Hepatocyte (in vitro differentiated cells): ENCODE measurements around the gene NSMF.

Experiments
- CTCF ChIP-seq: fragments of 200-600 bp; sonication (generic); IDR thresholded peaks from 2 replicates; pipeline ENCODE4 v1.5.1; 2016; ENCODE audit warnings: antibody characterized with exemption, mild to moderate bottlenecking; ENCODE audit not compliant: poor library complexity
- EZH2phosphoT487 ChIP-seq: fragments of 200-600 bp; sonication (generic); IDR thresholded peaks from one replicate; pipeline ENCODE4 v1.6.1; 2018; ENCODE audit warnings: antibody characterized with exemption, mild to moderate bottlenecking, low read depth, moderate library complexity; ENCODE audit not compliant: unreplicated experiment, severe bottlenecking

GRCh38 chr9:137493364-137494103 lies 34.4 kb upstream of the NSMF start:
- no peak for TF ChIP-seq CTCF
- TF ChIP-seq EZH2phosphoT487, result no peak
